Neural crest cell (in vitro differentiated cells): ENCODE data around the gene UBE2E1. TPM values are rescaled to one million over a fixed set of nuclear protein-coding genes. Genes with fewer than 3 reads are reported as not detected.
A peak's percentile ranks its signal among the peaks of the same experiment; 100 is the strongest.

Experiments
- DNase-seq: peaks from one replicate; pipeline ENCODE4 v3.0.0; 2021; ENCODE audit warnings: low read depth, mixed read lengths, low spot score
- H3K27ac Mint-ChIP-seq: one replicate; pipeline ENCODE4 v1.8.0; 2021; ENCODE audit warnings: mild to moderate bottlenecking, mixed read lengths; ENCODE audit not compliant: unreplicated experiment
- H3K27me3 Mint-ChIP-seq: 2 replicates; pipeline ENCODE4 v1.8.0; 2021; ENCODE audit warnings: low read depth, mild to moderate bottlenecking, mixed read lengths
- H3K36me3 Mint-ChIP-seq: 2 replicates; pipeline ENCODE4 v1.8.0; 2021; ENCODE audit warnings: low read depth, mild to moderate bottlenecking, mixed read lengths
- H3K4me1 Mint-ChIP-seq: 2 replicates; pipeline ENCODE4 v1.8.0; 2021; ENCODE audit warnings: mixed read lengths
- H3K4me3 Mint-ChIP-seq: one replicate; pipeline ENCODE4 v1.8.0; 2021; ENCODE audit warnings: mild to moderate bottlenecking, mixed read lengths
- H3K9me3 Mint-ChIP-seq: 2 replicates; pipeline ENCODE4 v1.8.0; 2021; ENCODE audit warnings: mixed read lengths
- total RNA-seq: library from RNA; stranded (reverse); gene quantifications from 2 replicates; pipeline ENCODE4 v1.2.1, GENCODE V29; 2021
- TF ChIP-seq, protein P1 (sequence below): fragments of 200-600 bp; sonication (generic); conservative IDR thresholded peaks from 2 replicates; pipeline ENCODE4 v1.5.0; 2021; ENCODE audit warnings: antibody characterized with exemption, mild to moderate bottlenecking

The UBE2E1 gene
- total RNA-seq, 1 donor from 2014 or later: 86.2 TPM

- DNase-seq: no peak
- Mint-ChIP-seq H3K4me1 (peaks cover 40% of the 10 kb centered on the region), H3K27me3 (peaks cover 3% of the 10 kb centered on the region), H3K4me3 (peak overlapping the region; percentile 100), H3K27ac (no peak overlapping the region), H3K9me3 (no peaks in the 10 kb centered on the region), H3K36me3 (peaks cover 38% of the 10 kb centered on the region)
- TF ChIP-seq, protein P1, sequence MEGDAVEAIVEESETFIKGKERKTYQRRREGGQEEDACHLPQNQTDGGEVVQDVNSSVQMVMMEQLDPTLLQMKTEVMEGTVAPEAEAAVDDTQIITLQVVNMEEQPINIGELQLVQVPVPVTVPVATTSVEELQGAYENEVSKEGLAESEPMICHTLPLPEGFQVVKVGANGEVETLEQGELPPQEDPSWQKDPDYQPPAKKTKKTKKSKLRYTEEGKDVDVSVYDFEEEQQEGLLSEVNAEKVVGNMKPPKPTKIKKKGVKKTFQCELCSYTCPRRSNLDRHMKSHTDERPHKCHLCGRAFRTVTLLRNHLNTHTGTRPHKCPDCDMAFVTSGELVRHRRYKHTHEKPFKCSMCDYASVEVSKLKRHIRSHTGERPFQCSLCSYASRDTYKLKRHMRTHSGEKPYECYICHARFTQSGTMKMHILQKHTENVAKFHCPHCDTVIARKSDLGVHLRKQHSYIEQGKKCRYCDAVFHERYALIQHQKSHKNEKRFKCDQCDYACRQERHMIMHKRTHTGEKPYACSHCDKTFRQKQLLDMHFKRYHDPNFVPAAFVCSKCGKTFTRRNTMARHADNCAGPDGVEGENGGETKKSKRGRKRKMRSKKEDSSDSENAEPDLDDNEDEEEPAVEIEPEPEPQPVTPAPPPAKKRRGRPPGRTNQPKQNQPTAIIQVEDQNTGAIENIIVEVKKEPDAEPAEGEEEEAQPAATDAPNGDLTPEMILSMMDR: no peak
Observed at GRCh38 chr3:23921052-23921511, 115.3 kb downstream of the UBE2E1 start.

- DNase-seq: no peak
- H3K36me3 Mint-ChIP-seq: peaks cover 20% of the 10 kb centered on the region
- TF ChIP-seq, protein P1: no peak
- no peak overlapping the region for H3K27ac Mint-ChIP-seq
- H3K4me1 Mint-ChIP-seq: peaks cover 20% of the 10 kb centered on the region
- no peaks in the 10 kb centered on the region for H3K27me3 Mint-ChIP-seq
- no peaks in the 10 kb centered on the region for H3K9me3 Mint-ChIP-seq
- peak overlapping the region; percentile 36 for H3K4me3 Mint-ChIP-seq
Observed at GRCh38 chr3:23923786-23924185, 118.0 kb downstream of the UBE2E1 start.

DNA sequence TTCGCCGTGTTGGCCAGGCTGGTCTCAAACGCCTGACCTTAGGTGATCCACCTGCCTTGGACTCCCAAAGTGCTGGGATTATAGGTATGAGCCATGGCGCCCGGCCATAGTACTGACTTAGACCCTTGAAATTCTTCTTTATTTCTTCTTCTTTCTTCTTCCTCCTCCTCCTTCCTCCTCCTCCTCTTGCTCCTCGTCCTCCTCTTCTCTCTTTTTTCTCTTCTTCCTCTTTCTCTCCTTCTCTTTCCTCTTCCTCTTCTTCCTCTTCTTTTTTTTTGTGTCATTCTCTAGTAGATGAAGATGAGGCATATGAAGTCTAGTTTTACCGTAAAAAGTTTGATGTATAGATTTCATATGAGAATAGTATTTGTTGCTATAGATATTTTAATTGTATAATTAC lies 120.5 kb downstream of the UBE2E1 start:
- TF ChIP-seq, protein P1: no peak
- H3K36me3 Mint-ChIP-seq: peaks cover under 1% of the 10 kb centered on the region
- no peak overlapping the region for H3K4me3 Mint-ChIP-seq
- H3K27me3 Mint-ChIP-seq: no peaks in the 10 kb centered on the region
- no peaks in the 10 kb centered on the region for H3K9me3 Mint-ChIP-seq
- H3K27ac Mint-ChIP-seq: no peak overlapping the region
- DNase-seq: no peak
- no peaks in the 10 kb centered on the region for H3K4me1 Mint-ChIP-seq

GRCh38 chr3:23926736-23927135 lies 121.0 kb downstream of the UBE2E1 start:
- H3K4me3 Mint-ChIP-seq: no peak overlapping the region
- H3K27me3 Mint-ChIP-seq: no peaks in the 10 kb centered on the region
- no peaks in the 10 kb centered on the region for H3K4me1 Mint-ChIP-seq
- no peaks in the 10 kb centered on the region for H3K36me3 Mint-ChIP-seq
- TF ChIP-seq, protein P1: no peak
- no peak for DNase-seq
- no peak overlapping the region for H3K27ac Mint-ChIP-seq
- H3K9me3 Mint-ChIP-seq: no peaks in the 10 kb centered on the region

- Mint-ChIP-seq H3K9me3 (no peaks in the 10 kb centered on the region), H3K4me1 (peaks cover 3% of the 10 kb centered on the region), H3K36me3 (no peaks in the 10 kb centered on the region), H3K4me3 (no peak overlapping the region), H3K27me3 (no peaks in the 10 kb centered on the region), H3K27ac (no peak overlapping the region)
- no peak for DNase-seq
- TF ChIP-seq, protein P1: no peak
Observed at GRCh38 chr3:23928524-23928923, 122.8 kb downstream of the UBE2E1 start.

DNA sequence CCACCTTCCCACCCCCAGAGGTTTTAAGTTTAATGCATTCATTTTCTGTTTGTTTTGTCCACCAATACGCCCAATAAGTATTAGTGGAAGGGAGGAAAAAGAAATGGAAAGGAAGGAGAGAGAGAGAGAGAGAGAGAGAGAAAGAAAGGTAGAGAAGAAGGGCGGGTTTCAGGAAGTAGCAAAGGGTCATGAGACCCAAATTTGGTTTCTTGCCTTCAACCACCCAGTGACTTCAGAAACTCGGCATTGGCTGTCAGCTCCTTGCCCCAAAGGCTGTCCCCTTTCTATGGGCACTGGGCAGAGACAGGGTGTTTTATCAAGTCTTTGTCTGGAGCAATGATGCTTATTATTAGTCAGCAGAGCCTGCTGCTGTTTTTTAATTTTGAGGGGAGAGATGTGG lies 125.8 kb downstream of the UBE2E1 start:
- peaks cover 9% of the 10 kb centered on the region for H3K4me1 Mint-ChIP-seq
- H3K36me3 Mint-ChIP-seq: no peaks in the 10 kb centered on the region
- DNase-seq: no peak
- no peaks in the 10 kb centered on the region for H3K27me3 Mint-ChIP-seq
- H3K4me3 Mint-ChIP-seq: no peak overlapping the region
- H3K27ac Mint-ChIP-seq: no peak overlapping the region
- TF ChIP-seq, protein P1: no peak
- H3K9me3 Mint-ChIP-seq: no peaks in the 10 kb centered on the region
